Neural progenitor cell (in vitro differentiated cells): Measurements from ENCODE around the gene STX8. TPM values are rescaled to one million over a fixed set of nuclear protein-coding genes. Genes with fewer than 3 reads are reported as not detected.
A peak's percentile ranks its signal among the peaks of the same experiment; 100 is the strongest.

Experiments
- DNase-seq: peaks from one replicate; pipeline ENCODE4 v3.0.0-alpha.2; 2016; ENCODE audit warnings: low spot score
- H2AFZ ChIP-seq: fragments of 200-600 bp; sonication (generic); replicated peaks from 2 replicates; pipeline ENCODE4 v1.6.1; 2016; ENCODE audit warnings: antibody characterized with exemption
- H3F3A ChIP-seq: fragments of 200-600 bp; sonication (generic); 2 replicates; pipeline ENCODE4 v1.6.1; 2016; ENCODE audit warnings: antibody characterized with exemption, low read depth
- H3K27ac ChIP-seq: fragments of 200-600 bp; sonication (generic); 2 replicates; pipeline ENCODE4 v1.5.1; 2016; ENCODE audit warnings: mild to moderate bottlenecking
- H3K27me3 ChIP-seq: fragments of 200-600 bp; sonication (generic); 2 replicates; pipeline ENCODE4 v1.6.1; 2016; ENCODE audit warnings: mild to moderate bottlenecking, moderate library complexity
- H3K36me3 ChIP-seq: fragments of 200-600 bp; sonication (generic); 2 replicates; pipeline ENCODE4 v1.5.1; 2016
- H3K4me1 ChIP-seq: fragments of 200-600 bp; sonication (generic); 2 replicates; pipeline ENCODE4 v1.6.1; 2016; ENCODE audit warnings: mixed run types
- H3K4me2 ChIP-seq: fragments of 200-600 bp; sonication (generic); 2 replicates; pipeline ENCODE4 v1.6.1; 2016
- H3K4me3 ChIP-seq: fragments of 200-600 bp; sonication (generic); 2 replicates; pipeline ENCODE4 v1.5.1; 2016
- H3K79me2 ChIP-seq: fragments of 200-600 bp; sonication (generic); 2 replicates; pipeline ENCODE4 v1.6.1; 2016; ENCODE audit warnings: low read depth
- H3K9ac ChIP-seq: fragments of 200-600 bp; sonication (generic); 2 replicates; pipeline ENCODE4 v1.6.1; 2016
- H3K9me3 ChIP-seq: fragments of 200-600 bp; sonication (generic); 2 replicates; pipeline ENCODE4 v1.5.1; 2016; ENCODE audit warnings: low read depth
- H4K20me1 ChIP-seq: fragments of 200-600 bp; sonication (generic); 2 replicates; pipeline ENCODE4 v1.6.1; 2016; ENCODE audit warnings: low read depth
- H3K27ac Mint-ChIP-seq: 3 replicates; pipeline ENCODE4 v1.8.0; 2021; ENCODE audit warnings: mixed read lengths
- H3K27me3 Mint-ChIP-seq: 2 replicates; pipeline ENCODE4 v1.8.0; 2022; ENCODE audit warnings: low read depth, mild to moderate bottlenecking, inconsistent platforms, moderate library complexity, mixed read lengths; ENCODE audit not compliant: insufficient read depth
- H3K36me3 Mint-ChIP-seq: 3 replicates; pipeline ENCODE4 v1.8.0; 2021; ENCODE audit warnings: mixed read lengths
- H3K4me1 Mint-ChIP-seq: 3 replicates; pipeline ENCODE4 v1.8.0; 2021; ENCODE audit warnings: mixed read lengths
- H3K4me3 Mint-ChIP-seq: 3 replicates; pipeline ENCODE4 v1.8.0; 2021; ENCODE audit warnings: mild to moderate bottlenecking, moderate library complexity, mixed read lengths
- H3K9me3 Mint-ChIP-seq: 3 replicates; pipeline ENCODE4 v1.8.0; 2020; ENCODE audit warnings: mixed read lengths
- EZH2 ChIP-seq: fragments of 200-600 bp; sonication (generic); IDR thresholded peaks from 2 replicates; pipeline ENCODE4 v1.6.1; 2017; ENCODE audit warnings: antibody characterized with exemption, mild to moderate bottlenecking, moderate library complexity
- EZH2phosphoT487 ChIP-seq: fragments of 200-600 bp; sonication (generic); IDR thresholded peaks from 2 replicates; pipeline ENCODE4 v1.6.1; 2017; ENCODE audit warnings: antibody characterized with exemption
- total RNA-seq: library from RNA; depleted of rRNA; stranded (reverse); fragments of >200 nt; gene quantifications from 2 replicates; pipeline ENCODE4 v1.2.3, GENCODE V29; 2015; ENCODE audit warnings: low replicate concordance
- TF ChIP-seq, protein P1 (sequence below): fragments of 200-600 bp; sonication (generic); IDR thresholded peaks from 2 replicates; pipeline ENCODE4 v1.5.1; 2017; ENCODE audit warnings: antibody characterized with exemption, mild to moderate bottlenecking

Gene STX8
- total RNA-seq, 1 donor from 2014 or later = 79.7 TPM

DNA sequence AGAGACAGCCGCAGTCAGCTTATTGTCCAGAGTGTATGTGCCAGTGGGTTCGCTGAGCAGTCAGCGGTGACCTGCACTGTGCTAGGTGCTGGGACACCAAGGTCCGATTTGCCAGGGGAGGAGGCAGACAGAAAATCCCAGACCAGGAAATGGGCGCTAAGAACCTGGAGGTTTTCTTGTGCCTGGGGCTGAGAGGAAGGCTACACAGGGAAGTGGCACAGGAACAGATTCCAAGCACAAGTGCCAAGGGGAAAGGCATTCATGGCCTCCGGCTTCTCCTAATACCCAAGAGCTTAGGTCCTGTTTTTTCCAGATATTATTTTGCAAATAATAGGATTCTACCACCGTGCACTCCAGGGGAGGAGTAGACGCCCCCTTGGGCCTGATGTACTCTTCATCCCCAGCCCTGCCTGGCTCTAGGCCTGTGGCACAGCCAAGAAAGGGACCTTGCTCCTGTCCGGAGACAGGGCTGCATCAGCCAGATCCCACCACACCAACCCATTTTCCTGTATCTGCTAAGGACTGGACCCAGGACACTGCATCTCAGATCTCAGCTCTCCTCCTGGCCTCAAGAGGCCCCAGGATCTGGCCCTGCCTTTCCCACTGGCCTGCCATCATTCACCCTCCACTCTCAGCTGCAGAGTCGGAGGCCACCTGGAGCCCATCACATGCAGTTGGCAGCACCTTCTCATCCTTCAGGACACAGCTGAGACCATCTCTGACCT is 367.1 kb downstream of the STX8 start:
- no peaks in the 10 kb centered on the region for H3K36me3 Mint-ChIP-seq

GRCh38 chr17:9206741-9207332 is 368.8 kb downstream of the STX8 start:
- H3K4me1 Mint-ChIP-seq = peaks cover 17% of the 10 kb centered on the region
- Histone ChIP-seq H3K79me2 (no peaks in the 10 kb centered on the region), H2AFZ (no peak overlapping the region), H3K4me3 (no peak overlapping the region), H3K9ac (no peak overlapping the region), H3K36me3 (no peaks in the 10 kb centered on the region), H3F3A (peaks cover 11% of the 10 kb centered on the region), H4K20me1 (peaks cover 27% of the 10 kb centered on the region), H3K27me3 (peaks cover 76% of the 10 kb centered on the region), H3K27ac (no peak overlapping the region), H3K4me2 (peak overlapping the region; percentile 56), H3K4me1 (peaks cover 16% of the 10 kb centered on the region), H3K9me3 (no peaks in the 10 kb centered on the region)
- H3K27me3 Mint-ChIP-seq = peaks cover 46% of the 10 kb centered on the region
- no peak overlapping the region for H3K27ac Mint-ChIP-seq
- H3K36me3 Mint-ChIP-seq = no peaks in the 10 kb centered on the region
- TF ChIP-seq, protein P1, sequence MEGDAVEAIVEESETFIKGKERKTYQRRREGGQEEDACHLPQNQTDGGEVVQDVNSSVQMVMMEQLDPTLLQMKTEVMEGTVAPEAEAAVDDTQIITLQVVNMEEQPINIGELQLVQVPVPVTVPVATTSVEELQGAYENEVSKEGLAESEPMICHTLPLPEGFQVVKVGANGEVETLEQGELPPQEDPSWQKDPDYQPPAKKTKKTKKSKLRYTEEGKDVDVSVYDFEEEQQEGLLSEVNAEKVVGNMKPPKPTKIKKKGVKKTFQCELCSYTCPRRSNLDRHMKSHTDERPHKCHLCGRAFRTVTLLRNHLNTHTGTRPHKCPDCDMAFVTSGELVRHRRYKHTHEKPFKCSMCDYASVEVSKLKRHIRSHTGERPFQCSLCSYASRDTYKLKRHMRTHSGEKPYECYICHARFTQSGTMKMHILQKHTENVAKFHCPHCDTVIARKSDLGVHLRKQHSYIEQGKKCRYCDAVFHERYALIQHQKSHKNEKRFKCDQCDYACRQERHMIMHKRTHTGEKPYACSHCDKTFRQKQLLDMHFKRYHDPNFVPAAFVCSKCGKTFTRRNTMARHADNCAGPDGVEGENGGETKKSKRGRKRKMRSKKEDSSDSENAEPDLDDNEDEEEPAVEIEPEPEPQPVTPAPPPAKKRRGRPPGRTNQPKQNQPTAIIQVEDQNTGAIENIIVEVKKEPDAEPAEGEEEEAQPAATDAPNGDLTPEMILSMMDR = no peak
- no peak for TF ChIP-seq EZH2phosphoT487
- TF ChIP-seq EZH2 = no peak
- H3K9me3 Mint-ChIP-seq = peaks cover 9% of the 10 kb centered on the region
- H3K4me3 Mint-ChIP-seq = peak overlapping the region; percentile 30
- no peak for DNase-seq

More for the DNA sequence above, 367.1 kb downstream of the STX8 start:
- peaks cover 16% of the 10 kb centered on the region for H3K4me1 ChIP-seq
- H2AFZ ChIP-seq = no peak overlapping the region
- peaks cover 17% of the 10 kb centered on the region for H3K4me1 Mint-ChIP-seq
- peaks cover 42% of the 10 kb centered on the region for H3K27me3 Mint-ChIP-seq
- no peak overlapping the region for H3K27ac ChIP-seq
- peaks cover 75% of the 10 kb centered on the region for H3K27me3 ChIP-seq
- peaks cover 11% of the 10 kb centered on the region for H3F3A ChIP-seq
- no peak overlapping the region for H3K27ac Mint-ChIP-seq
- H3K9ac ChIP-seq = no peak overlapping the region
- no peaks in the 10 kb centered on the region for H3K36me3 ChIP-seq
- no peak overlapping the region for H3K4me3 ChIP-seq
- TF ChIP-seq EZH2 = no peak
- TF ChIP-seq EZH2phosphoT487 = no peak
- H3K4me3 Mint-ChIP-seq = peak overlapping the region; percentile 50
- H3K4me2 ChIP-seq = no peak overlapping the region
- peaks cover 27% of the 10 kb centered on the region for H4K20me1 ChIP-seq
- H3K9me3 Mint-ChIP-seq = peaks cover 6% of the 10 kb centered on the region
- DNase-seq = no peak
- no peaks in the 10 kb centered on the region for H3K9me3 ChIP-seq
- H3K79me2 ChIP-seq = no peaks in the 10 kb centered on the region

- Histone ChIP-seq H3K9ac (no peak overlapping the region), H4K20me1 (peaks cover 27% of the 10 kb centered on the region), H2AFZ (no peak overlapping the region), H3K27ac (no peak overlapping the region), H3K4me3 (no peak overlapping the region), H3K4me2 (peak overlapping the region; percentile 56), H3K36me3 (no peaks in the 10 kb centered on the region), H3K27me3 (peaks cover 78% of the 10 kb centered on the region), H3K9me3 (no peaks in the 10 kb centered on the region), H3F3A (peaks cover 11% of the 10 kb centered on the region), H3K79me2 (no peaks in the 10 kb centered on the region), H3K4me1 (peaks cover 16% of the 10 kb centered on the region)
- Mint-ChIP-seq H3K36me3 (no peaks in the 10 kb centered on the region), H3K4me1 (peaks cover 17% of the 10 kb centered on the region), H3K27me3 (peaks cover 44% of the 10 kb centered on the region), H3K9me3 (peaks cover 12% of the 10 kb centered on the region), H3K27ac (no peak overlapping the region), H3K4me3 (no peak overlapping the region)
- no peak for DNase-seq
- TF ChIP-seq, protein P1 = no peak
- no peak for TF ChIP-seq EZH2
- TF ChIP-seq EZH2phosphoT487 = no peak
These were observed 369.3 kb downstream of the STX8 start for GRCh38 chr17:9206410-9206703.
